LHCN-M2 (cell line): ENCODE data around the gene RALGAPA1. TPM values are rescaled to one million over a fixed set of nuclear protein-coding genes. Genes with fewer than 3 reads are reported as not detected.

ENCODE experiments used
- DNase-seq: peaks from one replicate; pipeline ENCODE4 v3.0.0-alpha.2; 2012; ENCODE audit warnings: low read depth
- total RNA-seq: library from RNA; depleted of rRNA; stranded (reverse); fragments of >200 nt; gene quantifications from 2 replicates; pipeline ENCODE4 v1.2.3, GENCODE V29; 2014

Gene RALGAPA1
- total RNA-seq, 1 experiment from 2014 or later = 15.3 TPM

DNA sequence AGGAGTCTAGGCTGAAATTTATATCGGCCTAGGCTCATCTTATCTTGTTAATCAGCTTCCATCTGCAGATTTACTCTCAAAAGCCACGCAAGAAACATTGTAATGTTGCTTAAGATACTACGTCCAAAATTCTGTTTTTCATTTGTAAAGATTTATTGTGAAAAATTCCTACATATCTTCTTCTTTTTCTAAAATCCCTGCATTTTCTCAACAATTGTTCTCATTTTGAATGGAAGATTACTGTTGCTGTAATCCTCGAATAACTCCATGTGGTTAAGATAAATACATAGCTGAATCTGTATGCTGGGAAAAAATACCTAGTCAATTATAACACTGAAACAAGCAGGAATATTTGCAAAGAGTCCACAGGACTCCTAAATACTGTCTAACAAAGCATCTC is 259.5 kb downstream of the RALGAPA1 start:
- no peak for DNase-seq

DNA sequence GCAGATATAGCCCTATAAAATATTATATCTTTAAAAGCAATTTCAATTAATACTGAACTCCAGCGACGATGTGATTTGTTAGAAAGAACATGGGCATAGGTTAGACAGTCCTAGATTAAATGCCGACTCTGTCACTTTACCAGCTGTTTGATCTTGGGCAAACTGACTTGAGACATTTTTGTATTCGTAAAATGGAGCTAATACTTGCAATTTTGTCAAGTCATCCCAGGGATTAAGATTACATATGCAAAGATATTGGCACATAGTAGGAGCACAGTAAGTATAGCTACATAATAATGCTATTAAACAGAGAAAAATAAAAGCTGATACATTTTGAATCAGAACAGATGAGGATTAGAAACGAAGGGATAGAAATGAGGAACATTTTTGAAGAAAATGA is 266.1 kb downstream of the RALGAPA1 start:
- no peak for DNase-seq

DNA sequence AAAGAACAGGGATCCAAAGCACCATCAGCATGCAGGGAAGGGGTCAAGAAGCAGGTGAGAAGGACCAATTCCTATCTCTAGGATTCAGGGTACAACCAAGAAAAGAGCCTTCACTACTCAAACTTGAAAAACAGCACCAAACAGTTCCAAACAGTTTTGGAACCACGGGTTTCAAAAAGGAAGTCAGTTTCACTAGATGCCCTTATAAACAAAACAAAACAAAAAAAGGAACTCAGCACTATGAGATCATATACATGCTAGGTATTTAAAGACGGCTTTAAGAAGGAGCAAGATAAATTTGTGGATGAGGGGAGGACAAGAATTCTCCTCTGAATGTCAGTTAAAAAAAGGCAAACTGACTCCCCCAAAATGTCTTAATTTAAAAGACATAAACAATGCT is 269.1 kb downstream of the RALGAPA1 start:
- no peak for DNase-seq

DNA sequence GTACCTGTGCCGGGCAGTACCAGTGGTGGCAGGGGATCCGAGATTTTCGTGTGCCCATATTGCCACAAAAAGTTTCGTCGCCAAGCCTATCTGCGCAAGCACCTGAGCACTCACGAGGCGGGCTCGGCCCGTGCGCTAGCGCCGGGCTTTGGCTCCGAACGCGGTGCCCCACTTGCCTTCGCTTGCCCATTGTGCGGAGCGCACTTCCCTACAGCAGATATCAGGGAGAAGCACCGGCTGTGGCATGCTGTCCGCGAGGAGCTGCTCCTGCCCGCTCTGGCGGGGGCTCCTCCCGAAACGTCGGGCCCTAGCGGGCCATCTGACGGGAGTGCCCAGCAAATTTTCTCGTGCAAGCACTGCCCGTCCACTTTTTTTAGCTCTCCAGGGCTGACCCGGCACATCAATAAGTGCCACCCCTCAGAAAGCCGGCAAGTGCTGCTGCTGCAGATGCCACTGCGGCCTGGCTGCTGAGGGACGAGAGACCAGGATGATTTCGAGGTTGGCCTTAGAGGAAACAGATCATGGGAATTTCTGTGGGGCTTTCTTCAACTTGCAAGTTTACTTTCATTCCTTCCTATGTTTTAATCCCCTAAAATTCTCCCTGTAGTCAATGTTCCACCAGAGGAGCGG is 273.5 kb downstream of the RALGAPA1 start:
- DNase-seq = no peak

DNA sequence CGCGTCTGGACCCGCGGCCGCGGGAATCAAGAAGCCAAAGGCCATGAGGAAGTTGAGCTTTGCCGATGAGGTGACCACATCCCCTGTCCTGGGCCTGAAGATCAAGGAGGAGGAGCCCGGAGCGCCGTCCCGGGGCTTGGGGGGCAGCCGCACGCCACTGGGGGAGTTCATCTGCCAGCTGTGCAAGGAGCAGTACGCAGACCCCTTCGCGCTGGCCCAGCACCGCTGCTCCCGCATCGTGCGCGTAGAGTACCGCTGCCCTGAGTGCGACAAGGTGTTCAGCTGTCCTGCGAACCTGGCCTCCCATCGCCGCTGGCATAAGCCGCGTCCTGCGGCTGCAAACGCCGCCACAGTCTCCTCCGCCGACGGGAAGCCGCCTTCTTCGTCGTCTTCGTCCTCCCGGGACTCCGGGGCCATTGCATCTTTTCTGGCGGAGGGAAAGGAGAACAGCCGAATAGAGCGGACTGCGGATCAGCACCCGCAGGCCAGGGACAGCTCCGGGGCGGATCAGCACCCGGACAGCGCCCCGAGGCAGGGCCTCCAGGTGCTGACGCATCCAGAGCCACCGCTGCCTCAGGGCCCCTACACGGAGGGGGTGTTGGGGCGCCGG is 274.1 kb downstream of the RALGAPA1 start:
- peak; percentile 45 for DNase-seq

DNA sequence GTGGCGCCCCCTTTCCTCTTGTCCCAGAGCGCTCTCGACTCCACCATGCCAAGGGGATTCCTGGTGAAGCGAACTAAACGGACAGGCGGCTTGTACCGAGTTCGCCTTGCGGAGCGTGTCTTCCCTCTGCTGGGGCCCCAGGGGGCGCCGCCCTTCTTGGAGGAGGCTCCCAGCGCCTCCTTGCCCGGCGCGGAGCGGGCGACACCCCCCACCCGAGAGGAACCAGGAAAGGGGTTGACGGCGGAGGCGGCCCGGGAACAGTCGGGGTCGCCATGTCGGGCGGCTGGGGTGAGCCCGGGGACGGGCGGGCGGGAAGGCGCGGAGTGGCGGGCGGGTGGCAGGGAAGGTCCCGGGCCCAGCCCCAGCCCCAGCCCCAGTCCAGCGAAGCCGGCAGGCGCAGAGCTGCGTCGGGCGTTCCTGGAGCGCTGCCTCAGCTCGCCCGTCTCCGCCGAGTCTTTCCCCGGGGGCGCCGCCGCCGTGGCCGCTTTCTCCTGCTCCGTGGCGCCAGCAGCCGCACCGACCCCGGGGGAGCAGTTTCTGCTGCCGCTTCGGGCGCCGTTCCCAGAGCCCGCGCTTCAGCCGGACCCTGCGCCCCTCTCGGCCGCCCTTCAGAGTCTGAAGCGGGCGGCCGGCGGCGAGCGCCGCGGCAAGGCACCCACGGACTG is 274.8 kb downstream of the RALGAPA1 start:
- no peak for DNase-seq

DNA sequence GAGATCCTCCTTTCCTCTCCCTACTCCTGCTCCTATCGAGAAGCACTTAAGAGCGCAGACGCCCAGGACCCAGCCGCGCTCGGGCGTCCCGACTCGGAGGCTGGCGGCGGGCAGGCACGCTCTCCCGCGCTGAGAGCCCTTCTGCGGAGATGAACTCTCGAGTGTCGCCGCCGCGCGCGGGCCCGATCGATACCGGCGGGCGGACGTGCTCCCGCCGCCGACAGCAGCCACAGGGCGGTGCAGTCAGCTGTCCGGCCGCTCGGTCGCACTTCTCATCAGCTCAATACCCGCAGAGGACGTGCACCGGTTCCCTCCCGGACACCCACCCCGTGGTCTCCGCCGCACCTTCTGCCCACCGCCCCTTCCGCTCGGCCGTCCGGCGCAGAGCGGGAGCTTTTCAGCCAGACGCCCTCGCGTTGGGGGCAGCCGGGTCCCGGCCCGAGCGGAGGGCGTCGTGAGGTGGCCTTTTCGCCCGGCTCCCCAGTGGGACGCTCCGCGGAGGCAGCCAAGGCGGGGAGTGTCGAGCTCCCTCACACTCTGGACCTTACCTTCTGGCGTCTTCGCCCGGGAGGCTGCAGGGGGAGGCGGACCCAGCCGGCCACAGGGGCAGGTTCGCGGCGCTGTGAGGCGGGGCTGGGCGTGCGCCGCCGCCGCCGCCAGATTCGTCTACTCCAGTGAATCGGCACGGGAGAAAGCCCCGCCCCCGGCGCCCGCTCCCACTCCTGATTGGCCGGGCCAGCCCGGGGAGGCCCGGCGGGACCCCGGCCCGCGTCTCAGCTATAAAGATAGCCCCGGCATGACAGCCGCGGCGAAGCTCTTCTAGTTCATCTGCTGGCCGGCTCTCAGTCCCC is 275.5 kb downstream of the RALGAPA1 start, which contains the start of gene INSM2:
Gene INSM2, plus strand, starts transcription at position 808 of the 851 bp plus-strand sequence. CDS start 89 bp downstream, outside the sequence.
- DNase-seq = peak; percentile 29

DNA sequence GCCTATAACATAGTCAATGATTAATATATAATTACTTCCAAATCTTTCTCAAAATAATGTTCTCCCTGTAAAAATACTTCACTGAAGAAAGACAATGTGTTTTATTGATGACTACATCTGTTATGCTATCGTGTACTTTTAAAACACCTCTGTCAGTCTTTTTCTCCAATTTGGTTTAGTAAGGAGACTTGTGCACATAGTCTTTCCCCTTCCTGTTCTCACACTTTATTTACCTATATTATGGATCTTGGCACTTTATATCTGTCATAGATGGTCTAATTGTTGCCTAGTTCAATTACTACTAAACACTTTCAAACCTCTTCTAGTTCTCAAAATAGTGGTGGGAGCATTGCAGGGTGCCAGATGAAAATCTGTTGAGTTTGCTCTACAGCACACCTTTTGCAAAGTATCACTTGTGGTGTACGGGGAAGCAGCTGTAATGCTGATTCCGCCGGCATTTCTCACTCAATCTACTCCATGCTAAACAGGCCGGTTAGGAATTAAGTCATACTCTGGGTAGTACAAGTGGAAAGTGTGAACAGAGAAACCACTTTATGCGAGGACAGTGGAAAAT is 276.2 kb downstream of the RALGAPA1 start:
- no peak for DNase-seq

DNA sequence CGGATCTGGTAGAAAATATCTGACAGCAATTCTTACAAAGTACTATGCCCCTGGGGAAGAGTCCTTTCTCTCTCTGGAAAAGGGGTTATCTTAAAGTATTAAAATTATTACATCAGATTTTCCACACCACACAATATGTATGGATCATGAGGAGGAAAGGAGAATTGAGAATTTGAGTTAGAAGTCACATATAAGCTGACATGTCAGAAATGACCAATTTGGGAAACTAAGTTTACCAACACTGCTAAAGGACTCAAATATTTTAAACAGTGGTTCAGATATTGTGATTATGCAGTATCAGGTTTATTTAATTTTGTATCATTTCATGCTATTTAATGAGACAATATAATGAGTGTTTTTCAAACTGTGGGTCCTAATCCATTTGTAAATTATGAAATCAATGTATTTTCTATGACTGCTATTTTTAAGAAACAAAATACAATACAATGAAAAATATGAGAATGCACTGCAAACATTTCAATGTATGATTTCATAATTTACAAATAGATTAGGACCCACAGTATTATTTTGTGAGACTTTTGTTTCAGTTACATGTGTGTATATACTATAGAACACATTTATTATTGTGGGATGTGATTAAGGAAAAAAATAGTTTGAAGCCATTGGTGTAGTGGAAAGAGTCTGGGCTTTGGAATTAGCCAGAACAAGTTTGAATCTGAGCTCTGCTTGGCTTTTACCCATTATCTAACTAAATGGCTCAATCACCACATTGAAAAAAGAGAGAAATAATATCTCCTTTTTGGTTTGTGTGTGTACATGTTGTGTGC is 276.9 kb downstream of the RALGAPA1 start:
- no peak for DNase-seq

DNA sequence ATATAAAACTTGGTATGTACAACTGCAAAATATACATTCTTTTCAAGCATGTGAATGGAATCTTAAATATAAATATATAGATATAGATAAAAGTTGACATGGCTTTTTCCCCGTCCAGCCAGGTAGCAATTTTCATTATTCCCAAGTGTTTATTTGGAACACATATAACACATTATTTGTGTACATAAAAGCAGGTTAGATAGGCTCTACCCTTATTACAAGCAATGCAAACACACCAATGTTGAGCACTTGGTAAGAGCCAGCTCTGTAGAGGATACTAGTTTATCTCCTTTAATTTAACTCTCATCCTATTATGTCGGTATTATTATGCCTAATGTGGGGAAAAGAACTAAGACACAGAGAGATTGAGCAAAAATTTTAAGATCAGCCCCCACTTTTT is 282.1 kb downstream of the RALGAPA1 start:
- no peak for DNase-seq

DNA sequence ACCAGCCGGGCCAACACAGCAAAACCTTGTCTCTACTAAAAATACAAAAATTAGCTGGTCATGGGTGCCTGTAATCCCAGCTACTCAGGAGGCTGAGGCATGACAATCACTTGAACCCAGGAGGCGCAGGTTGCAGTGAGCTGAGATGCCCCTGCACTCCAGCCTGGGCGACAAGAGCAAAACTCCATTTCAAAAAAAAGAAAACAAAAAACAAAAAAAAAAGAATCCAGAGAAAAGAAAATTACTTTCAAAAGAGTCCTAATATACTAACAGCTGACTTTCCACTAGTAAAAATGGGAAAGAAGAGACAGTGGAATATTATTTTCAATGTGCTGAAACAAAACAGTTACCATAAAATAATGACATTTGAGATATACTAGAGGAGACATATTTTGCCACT is 283.4 kb downstream of the RALGAPA1 start:
- DNase-seq = no peak

DNA sequence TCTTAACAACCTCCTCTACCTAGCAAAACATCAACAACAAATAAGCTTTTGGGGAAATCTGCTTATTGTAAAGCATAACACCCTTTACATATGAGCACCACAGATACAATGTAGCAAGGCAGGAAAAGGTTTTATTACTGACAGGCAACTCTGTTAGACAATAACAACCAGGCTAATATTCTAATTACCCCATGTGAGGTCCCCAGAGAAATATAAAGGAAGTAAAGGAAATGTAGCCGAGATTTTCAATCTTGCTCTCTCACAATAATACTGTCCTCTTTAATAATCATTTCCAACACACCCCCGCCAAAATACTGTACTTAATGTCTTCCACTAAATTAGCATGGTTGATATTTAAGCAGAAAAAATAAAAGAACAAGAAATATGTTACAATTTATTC is 289.1 kb downstream of the RALGAPA1 start:
- no peak for DNase-seq

DNA sequence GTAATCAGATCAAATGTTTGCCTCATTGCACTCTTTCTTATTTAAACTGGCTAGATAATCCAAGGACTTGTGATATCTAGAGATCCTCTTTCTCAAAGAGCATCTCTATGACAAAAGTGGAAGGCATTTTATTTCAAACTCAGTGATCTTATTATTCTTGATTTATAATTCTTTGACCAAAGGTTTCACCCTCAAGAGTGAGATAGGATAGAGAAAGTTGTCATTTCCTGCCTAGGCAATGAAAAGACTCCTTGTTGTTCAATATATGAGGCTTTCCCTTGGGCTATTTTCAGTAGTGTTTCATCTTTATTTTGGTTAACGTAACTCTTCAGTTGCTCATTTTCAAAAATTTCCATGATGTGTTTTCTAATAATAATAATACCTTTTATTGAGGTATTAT is 293.2 kb downstream of the RALGAPA1 start:
- DNase-seq = no peak

DNA sequence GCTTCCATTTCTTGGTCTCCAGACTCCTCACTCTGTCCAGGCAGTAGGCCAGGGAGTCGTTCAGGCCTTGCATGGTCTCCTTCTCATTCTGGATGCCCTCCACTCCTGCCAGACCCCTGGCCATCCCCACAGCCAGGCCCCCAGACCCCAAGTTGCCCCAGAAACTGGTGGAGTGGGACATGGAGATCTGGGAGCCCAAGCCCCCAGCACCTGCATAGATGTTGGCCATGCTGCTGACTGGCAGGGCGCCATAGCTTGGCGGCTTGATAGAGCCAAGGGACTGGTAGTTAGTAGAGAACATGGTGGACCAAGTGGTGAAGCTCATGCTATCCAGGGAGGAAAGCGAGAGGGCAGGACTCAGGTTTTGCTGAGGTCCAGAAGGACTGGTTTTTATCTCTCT is 296.3 kb downstream of the RALGAPA1 start:
- no peak for DNase-seq

DNA sequence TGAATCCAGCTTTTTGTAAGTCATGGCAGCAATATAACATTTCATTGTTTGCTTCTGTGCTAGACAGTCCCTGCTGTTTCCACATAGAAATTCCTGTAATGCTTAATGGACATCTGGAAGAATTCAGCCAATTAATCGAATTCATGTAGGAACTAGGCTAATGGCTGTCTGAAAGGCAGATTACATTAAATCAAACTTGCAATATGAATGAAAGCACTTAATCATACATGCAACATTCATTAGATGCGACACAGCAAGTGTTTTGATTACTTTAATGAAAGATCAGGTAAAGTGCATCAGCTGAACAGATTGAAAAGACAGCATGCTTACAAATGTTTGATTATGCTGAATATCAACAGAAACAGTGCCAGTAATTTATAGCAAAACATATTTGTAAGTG is 299.2 kb downstream of the RALGAPA1 start:
- no peak for DNase-seq

DNA sequence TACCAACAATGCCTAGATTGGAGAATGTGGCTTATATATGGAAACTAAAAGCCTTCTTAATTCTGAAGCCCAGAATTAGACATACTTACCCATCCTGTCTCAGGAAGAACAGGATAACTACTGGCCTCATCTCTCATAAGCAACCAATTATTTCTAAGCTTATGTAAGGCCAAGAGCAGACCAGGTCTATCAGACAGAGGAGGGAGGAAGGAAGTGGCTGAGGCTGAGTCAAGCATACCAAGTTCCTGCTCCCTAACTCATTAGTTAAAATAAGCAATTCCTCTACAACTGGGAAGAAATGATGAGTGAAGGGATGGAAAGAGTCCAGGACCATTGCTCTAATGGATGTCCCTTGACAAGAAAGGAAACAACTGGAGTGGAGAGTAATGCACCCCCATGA is 302.2 kb downstream of the RALGAPA1 start:
- DNase-seq = peak; percentile 3

DNA sequence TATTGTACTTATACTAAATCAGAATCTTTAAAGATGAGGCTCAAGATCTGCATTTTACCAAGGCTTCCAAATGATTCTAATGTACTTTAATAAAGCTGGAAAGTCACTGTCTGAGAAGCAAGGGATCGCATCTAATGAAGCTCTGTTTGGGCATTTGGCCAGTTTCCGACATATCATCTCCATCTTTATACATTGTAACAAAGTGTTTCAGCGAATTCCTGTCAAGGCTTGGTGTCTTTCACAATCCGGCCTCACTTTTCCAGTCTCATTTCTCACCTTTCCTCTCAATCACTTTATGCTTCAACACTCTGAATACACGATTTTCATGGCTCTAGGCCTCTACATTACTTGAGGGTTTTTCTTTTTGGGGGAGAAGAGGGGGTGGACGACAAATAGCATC is 302.6 kb downstream of the RALGAPA1 start:
- DNase-seq = no peak

DNA sequence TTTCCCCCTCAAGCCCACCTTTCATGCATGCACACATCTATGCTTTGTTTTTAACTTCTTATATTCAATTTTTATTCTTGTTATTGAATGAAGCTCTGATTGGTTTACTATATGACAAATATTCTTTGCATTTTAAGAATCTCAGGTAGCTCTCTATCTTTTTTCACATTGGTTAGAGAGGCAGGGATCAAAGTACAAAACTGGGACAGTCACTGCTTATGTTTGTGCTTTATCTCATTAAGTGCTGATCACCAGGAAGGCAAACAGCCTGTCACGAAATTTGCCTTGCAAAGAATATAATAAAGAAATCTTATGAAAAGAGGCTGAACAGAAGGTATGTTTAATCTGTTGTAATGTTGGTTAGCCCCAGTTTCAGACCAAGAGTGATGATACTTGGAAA is 304.8 kb downstream of the RALGAPA1 start:
- DNase-seq = no peak

DNA sequence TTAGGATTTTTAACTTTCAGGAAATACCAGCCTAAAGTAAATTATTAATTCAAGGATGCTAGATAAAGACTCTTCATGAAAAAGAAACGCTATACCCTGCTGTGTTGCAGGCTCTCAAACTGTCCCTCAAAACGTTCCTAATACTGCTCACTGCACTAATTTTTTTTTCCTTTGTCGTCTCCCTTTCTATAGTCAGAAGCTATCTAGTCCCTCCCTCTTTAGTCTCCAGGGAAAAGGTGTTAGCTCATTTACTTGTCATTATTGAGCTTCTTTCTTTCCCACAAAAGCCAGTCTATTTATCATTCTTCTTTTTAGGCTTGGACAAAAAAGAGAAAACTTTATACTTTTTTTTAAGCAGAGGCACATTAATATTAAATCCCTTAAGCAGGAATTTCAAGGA is 305.4 kb downstream of the RALGAPA1 start:
- no peak for DNase-seq

DNA sequence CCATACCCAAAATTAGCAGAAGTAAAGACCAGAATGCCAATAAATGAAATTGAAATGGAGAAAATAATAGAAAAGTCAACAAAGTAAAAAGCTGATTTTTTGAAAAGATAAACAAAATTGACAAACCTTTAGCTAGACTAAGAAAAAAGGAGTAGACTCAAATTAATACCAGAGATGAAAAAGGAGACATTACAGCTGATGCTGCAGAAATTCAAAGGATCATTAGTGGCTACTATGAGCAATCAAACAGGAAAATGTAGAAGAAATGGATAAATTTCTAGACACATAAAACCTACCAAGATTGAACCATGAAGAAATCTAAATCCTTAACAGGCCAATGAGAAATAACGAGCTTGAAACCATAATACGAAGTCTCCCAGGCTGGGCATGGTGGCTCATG is 309.9 kb downstream of the RALGAPA1 start:
- no peak for DNase-seq

DNA sequence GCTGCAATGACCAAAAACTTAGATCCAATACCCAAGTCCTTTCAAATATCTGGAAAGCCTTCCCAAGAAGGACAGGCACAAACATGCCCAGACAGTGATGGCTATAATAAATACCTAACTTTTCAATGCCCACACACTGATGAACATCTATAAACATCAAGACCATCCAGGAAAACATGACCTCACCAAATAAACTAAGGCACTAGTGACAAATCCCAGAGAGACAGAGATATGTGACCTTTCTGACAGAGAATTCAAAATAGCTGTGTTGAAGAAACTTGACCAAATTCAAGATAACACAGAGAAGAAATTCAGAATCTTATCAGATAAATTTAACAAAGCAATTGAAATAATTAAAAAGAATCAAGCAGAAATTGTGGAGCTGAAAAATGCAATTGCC is 313.8 kb downstream of the RALGAPA1 start:
- DNase-seq = no peak
